Adrenal gland (tissue), 12 donors: Measurements from ENCODE around the gene GPD1L. TPM values are rescaled to one million over a fixed set of nuclear protein-coding genes. Genes with fewer than 3 reads are reported as not detected.
"Not testable (repeated sequence)": the region's sequence is repeated elsewhere in the genome, so short reads cannot be mapped to it uniquely, and the experiment has no call there.

Experiments
- DNase-seq, 7 donors: peaks; one replicate each; pipeline ENCODE4 v3.0.0-alpha.2; 2019 to 2020
- H3K27ac ChIP-seq, 5 donors: fragments of 200-600 bp; sonication (generic) in 4 of 5; 1 replicate in 3 of 5; 2 replicates in 2 of 5; pipeline versions ENCODE4 v1.5.1 to v1.8.0; 2016 to 2020; ENCODE audit warnings: mild to moderate bottlenecking in 1 of 5
- H3K27me3 ChIP-seq: fragments of 200-600 bp; 2 replicates; pipeline ENCODE4 v1.8.0; 2021
- H3K36me3 ChIP-seq, 2 donors: fragments of 200-600 bp; replicated peaks in 1 of 2; 1 replicate in 1 of 2; 2 replicates in 1 of 2; pipeline versions ENCODE4 v1.5.1 to v1.8.0; 2018 to 2022
- H3K4me1 ChIP-seq, 2 donors: fragments of 200-600 bp; replicated peaks in 1 of 2; 1 replicate in 1 of 2; 2 replicates in 1 of 2; pipeline versions ENCODE4 v1.5.1 to v1.8.0; 2018 to 2021
- H3K4me3 ChIP-seq, 4 donors: fragments of 200-600 bp; sonication (generic) in 3 of 4; one replicate each; pipeline ENCODE4 v1.5.1; 2016 to 2018
- H3K9me3 ChIP-seq, 3 donors: fragments of 200-600 bp; sonication (generic) in 1 of 3; replicated peaks in 1 of 3; 1 replicate in 2 of 3; 2 replicates in 1 of 3; pipeline versions ENCODE4 v1.5.1 to v1.8.0; 2016 to 2021
- CTCF ChIP-seq, 6 experiments: fragments of 450-650 bp in 4 of 6; fragments of 200-600 bp in 2 of 6; sonication (generic) in 1 of 6; IDR thresholded peaks; 1 replicate in 5 of 6; 2 replicates in 1 of 6; pipeline versions ENCODE4 v1.5.1 to v1.8.0; 2016 to 2021; ENCODE audit warnings: antibody characterized with exemption in 6 of 6, mild to moderate bottlenecking in 2 of 6, moderate library complexity in 1 of 6
- POLR2A ChIP-seq, 2 donors: fragments of 450-650 bp; IDR thresholded peaks; one replicate each; pipeline ENCODE4 v1.6.1; 2017; ENCODE audit warnings: antibody characterized with exemption in 2 of 2, mild to moderate bottlenecking in 2 of 2, moderate library complexity in 1 of 2
- WGBS, 4 donors: extraction: QIAGEN DNeasy Blood & Tissue Kit in 2 of 4; methylation state at CpG; one replicate each; pipeline versions ENCODE4 v1.1.5 to v1.1.7; 2013 to 2017; 5-methylcytosine and 5-hydroxymethylcytosine counted together
- intact Hi-C, 2 donors: fragments of 100-400 bp; cut with DNase I; formaldehyde crosslinking; loops; one replicate each; pipeline versions ENCODE4 v1.14.1 to v1.15.0; 2022 to 2023
- polyA plus RNA-seq, 3 donors: library from polyadenylated mRNA; stranded (reverse); fragments of 200-250 nt in 2 of 3; fragments of 350-450 nt in 1 of 3; fragmentation: Illumina TruSeq in 1 of 3; extraction: RNeasy Lipid Tissue Mini Kit (QIAGEN cat#74804) in 1 of 3; gene quantifications; one replicate each; pipeline ENCODE4 v1.2.3, GENCODE V29; 2013 to 2014
- total RNA-seq, 9 donors: library from RNA; depleted of rRNA in 4 of 9; stranded (reverse); fragments of >200 nt in 4 of 9; fragments of 120-200 nt in 1 of 9; fragmentation: NEBNext Ultra II Directional in 1 of 9; extraction: Animal tissue kit (Norgen Biotek cat#: 25700) in 1 of 9; gene quantifications; one replicate each; pipeline versions ENCODE4 v1.1.0 to v1.2.4, GENCODE V29; 2013 to 2023
- donor health status: healthy with polysubstance abuse.
- donor health status: Bipolar disorder and iron deficiency.
- donor health status: DM: yes; HTN: yes; CAD: no.
- donor health status: DM: no; HTN: no; CAD: no.
- donor health status: DM: no; HTN: no; CAD: no.
- donor health status: DM: yes; HTN: yes; CAD: no.

Gene GPD1L
- total and polyA plus RNA-seq, 12 donors, result 19.7 to 131 (median 79.1) TPM

- WGBS, 4 donors, result 63 to 83% (median 73%) methylated on average over 2 to 4 of the region's 4 CpGs
- intact Hi-C loops, result loop anchor here in 1 of 2 donors (10.0 kb wide), 1 partner anchor 149 kb away; no protein-coding TSS in a partner anchor
- Histone ChIP-seq H3K36me3 (no peaks in the 10 kb centered on the region), H3K27me3 (no peaks in the 10 kb centered on the region), H3K27ac (no peak overlapping the region), H3K4me1 (no peaks in the 10 kb centered on the region), H3K9me3 (no peaks in the 10 kb centered on the region), H3K4me3 (no peak overlapping the region)
- no peak for DNase-seq
- TF ChIP-seq POLR2A (IDR thresholded peaks at IDR 0.05) (no peak), CTCF (IDR thresholded peaks at IDR 0.05) (no peak)
Observed at GRCh38 chr3:32186097-32186496, 79.7 kb downstream of the GPD1L start.

- intact Hi-C loops, result loop anchor here in 1 of 2 donors (10.0 kb wide), 1 partner anchor 148 kb away; no protein-coding TSS in a partner anchor
- WGBS, 4 donors, result 83 to 91% (median 85%) methylated on average over 2 of the region's 2 CpGs
Observed at GRCh38 chr3:32186876-32187275, 80.5 kb downstream of the GPD1L start.

GRCh38 chr3:32189693-32190092 is 83.3 kb downstream of the GPD1L start:
- Histone ChIP-seq H3K4me3 (no peak overlapping the region), H3K27ac (no peak overlapping the region), H3K27me3 (no peaks in the 10 kb centered on the region), H3K4me1 (no peaks in the 10 kb centered on the region), H3K9me3 (no peaks in the 10 kb centered on the region), H3K36me3 (no peaks in the 10 kb centered on the region)
- 56 to 78% (median 76%) methylated on average over 3 of the region's 3 CpGs for WGBS, 4 donors
- DNase-seq, result no peak
- no peak for TF ChIP-seq POLR2A (IDR thresholded peaks at IDR 0.05)
- TF ChIP-seq CTCF (IDR thresholded peaks at IDR 0.05), result no peak
- intact Hi-C loops, result loop anchor here in 1 of 2 donors (10.0 kb wide), 1 partner anchor 145 kb away; no protein-coding TSS in a partner anchor

More at GRCh38 chr3:32186876-32187275, 80.5 kb downstream of the GPD1L start:
- Histone ChIP-seq H3K4me1 (no peaks in the 10 kb centered on the region), H3K27me3 (no peaks in the 10 kb centered on the region), H3K36me3 (no peaks in the 10 kb centered on the region), H3K4me3 (no peak overlapping the region), H3K27ac (no peak overlapping the region), H3K9me3 (no peaks in the 10 kb centered on the region)
- no peak for TF ChIP-seq CTCF (IDR thresholded peaks at IDR 0.05)
- TF ChIP-seq POLR2A (IDR thresholded peaks at IDR 0.05), result no peak
- no peak for DNase-seq

- DNase-seq, H3K36me3 ChIP-seq, H3K9me3 ChIP-seq, H3K4me1 ChIP-seq, intact Hi-C loops, H3K27ac ChIP-seq, H3K4me3 ChIP-seq, H3K27me3 ChIP-seq: not testable (repeated sequence)
- 82 to 90% (median 85%) methylated on average over 6 of the region's 6 CpGs for WGBS, 4 donors
Observed at GRCh38 chr3:32190556-32190955, 84.1 kb downstream of the GPD1L start.

- no peak for DNase-seq
- Histone ChIP-seq H3K9me3 (no peaks in the 10 kb centered on the region), H3K27me3 (no peaks in the 10 kb centered on the region), H3K4me3 (no peak overlapping the region), H3K27ac (no peak overlapping the region), H3K4me1 (no peaks in the 10 kb centered on the region), H3K36me3 (no peaks in the 10 kb centered on the region)
- no peak for TF ChIP-seq POLR2A (IDR thresholded peaks at IDR 0.05)
- TF ChIP-seq CTCF (IDR thresholded peaks at IDR 0.05), result no peak
- intact Hi-C loops, result no loop called here
Observed at GRCh38 chr3:32193101-32193500, 86.7 kb downstream of the GPD1L start.
